ENCODE measurements around the gene SHISA6. TPM values are rescaled to one million over a fixed set of nuclear protein-coding genes. Genes with fewer than 3 reads are reported as not detected.
A peak's percentile ranks its signal among the peaks of the same experiment; 100 is the strongest.
"Not testable (repeated sequence)": the region's sequence is repeated elsewhere in the genome, so short reads cannot be mapped to it uniquely, and the experiment has no call there.

Gene SHISA6
- total RNA-seq, 2 donors from 2014 or later: 6.7 to 14.4 TPM

DNA sequence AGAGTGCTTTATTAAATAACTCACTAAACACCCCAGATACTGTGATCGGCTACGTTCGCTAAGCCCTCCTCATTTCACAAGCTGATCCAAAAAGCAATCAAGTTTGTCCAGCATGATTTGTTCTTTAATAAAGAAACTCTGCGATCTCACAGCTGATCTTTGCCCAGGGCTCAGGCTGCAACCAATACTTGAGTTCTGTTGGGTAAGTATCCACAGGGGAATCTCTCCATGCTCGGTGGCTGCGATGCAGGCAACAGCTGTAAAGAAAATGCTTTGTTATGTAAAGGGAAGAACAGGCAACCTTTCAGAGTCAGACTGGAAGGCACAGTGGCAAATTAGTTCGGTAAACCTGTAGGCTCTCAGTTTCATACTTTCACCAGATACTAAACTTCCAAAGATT is 67.5 kb downstream of the SHISA6 start:
- no peak overlapping the region for H3K4me3 Mint-ChIP-seq
- Histone ChIP-seq H3K9ac (ENCODE audit: extremely low read depth, low read length, poor library complexity, severe bottlenecking) (no peak overlapping the region), H3K36me3 (ENCODE audit: control insufficient read depth, insufficient read depth, low read length) (no peaks in the 10 kb centered on the region), H3K4me3 (ENCODE audit: low read length) (no peak overlapping the region), H3K27ac (ENCODE audit: low read depth, low read length) (no peak overlapping the region), H3K9me3 (ENCODE audit: control insufficient read depth, low read length) (no peaks in the 10 kb centered on the region), H3K4me1 (ENCODE audit: control insufficient read depth, insufficient read depth, low read length) (no peaks in the 10 kb centered on the region), H3K27me3 (ENCODE audit: control insufficient read depth, insufficient read depth, low read length, poor library complexity, severe bottlenecking) (no peaks in the 10 kb centered on the region)
- peak; percentile 57 for DNase-seq
- H3K9me3 Mint-ChIP-seq: no peaks in the 10 kb centered on the region
- no peak overlapping the region for H3K27ac Mint-ChIP-seq
- no peaks in the 10 kb centered on the region for H3K4me1 Mint-ChIP-seq
- TF ChIP-seq, protein P1, sequence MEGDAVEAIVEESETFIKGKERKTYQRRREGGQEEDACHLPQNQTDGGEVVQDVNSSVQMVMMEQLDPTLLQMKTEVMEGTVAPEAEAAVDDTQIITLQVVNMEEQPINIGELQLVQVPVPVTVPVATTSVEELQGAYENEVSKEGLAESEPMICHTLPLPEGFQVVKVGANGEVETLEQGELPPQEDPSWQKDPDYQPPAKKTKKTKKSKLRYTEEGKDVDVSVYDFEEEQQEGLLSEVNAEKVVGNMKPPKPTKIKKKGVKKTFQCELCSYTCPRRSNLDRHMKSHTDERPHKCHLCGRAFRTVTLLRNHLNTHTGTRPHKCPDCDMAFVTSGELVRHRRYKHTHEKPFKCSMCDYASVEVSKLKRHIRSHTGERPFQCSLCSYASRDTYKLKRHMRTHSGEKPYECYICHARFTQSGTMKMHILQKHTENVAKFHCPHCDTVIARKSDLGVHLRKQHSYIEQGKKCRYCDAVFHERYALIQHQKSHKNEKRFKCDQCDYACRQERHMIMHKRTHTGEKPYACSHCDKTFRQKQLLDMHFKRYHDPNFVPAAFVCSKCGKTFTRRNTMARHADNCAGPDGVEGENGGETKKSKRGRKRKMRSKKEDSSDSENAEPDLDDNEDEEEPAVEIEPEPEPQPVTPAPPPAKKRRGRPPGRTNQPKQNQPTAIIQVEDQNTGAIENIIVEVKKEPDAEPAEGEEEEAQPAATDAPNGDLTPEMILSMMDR (conservative IDR thresholded peaks at IDR 0.05): no peak
- H3K36me3 Mint-ChIP-seq (ENCODE audit: low read depth): no peaks in the 10 kb centered on the region
- 75 to 82% methylated on average over 4 to 7 of the region's 7 CpGs for WGBS, 2 experiments (ENCODE audit: insufficient coverage in 1 of 2, insufficient read length in 1 of 2)
- H3K27me3 Mint-ChIP-seq (ENCODE audit: insufficient read depth): peaks cover 4% of the 10 kb centered on the region

DNA sequence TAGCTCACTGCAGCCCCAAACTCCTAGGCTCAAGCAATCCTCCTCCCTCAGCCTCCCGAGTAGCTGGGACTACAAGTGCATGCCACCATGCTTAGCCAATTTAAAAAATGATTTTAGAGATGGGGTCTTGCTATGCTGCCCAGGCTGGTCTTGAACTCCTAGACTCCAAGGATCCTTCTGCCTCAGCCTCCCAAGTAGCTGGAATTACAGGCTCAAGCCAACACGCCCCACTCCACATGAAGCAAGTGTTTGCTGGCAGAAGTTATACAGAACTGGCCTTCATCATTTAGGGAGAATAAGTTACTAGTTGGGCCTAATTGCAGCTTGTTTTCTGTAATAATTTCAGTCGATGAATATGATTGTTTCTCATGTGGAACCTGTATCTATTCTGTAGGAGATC is 68.0 kb downstream of the SHISA6 start:
- Histone ChIP-seq H3K4me1 (ENCODE audit: control insufficient read depth, insufficient read depth, low read length) (no peaks in the 10 kb centered on the region), H3K27me3 (ENCODE audit: control insufficient read depth, insufficient read depth, low read length, poor library complexity, severe bottlenecking) (no peaks in the 10 kb centered on the region), H3K36me3 (ENCODE audit: control insufficient read depth, insufficient read depth, low read length) (no peaks in the 10 kb centered on the region), H3K27ac (ENCODE audit: low read depth, low read length) (no peak overlapping the region), H3K9ac (ENCODE audit: extremely low read depth, low read length, poor library complexity, severe bottlenecking) (no peak overlapping the region), H3K4me3 (ENCODE audit: low read length) (no peak overlapping the region), H3K9me3 (ENCODE audit: control insufficient read depth, low read length) (no peaks in the 10 kb centered on the region)
- Mint-ChIP-seq H3K9me3 (no peaks in the 10 kb centered on the region), H3K4me3 (no peak overlapping the region), H3K36me3 (ENCODE audit: low read depth) (no peaks in the 10 kb centered on the region), H3K27ac (no peak overlapping the region), H3K27me3 (ENCODE audit: insufficient read depth) (peaks cover 4% of the 10 kb centered on the region), H3K4me1 (no peaks in the 10 kb centered on the region)
- TF ChIP-seq, protein P1 (conservative IDR thresholded peaks at IDR 0.05): no peak
- WGBS, 2 experiments (ENCODE audit: insufficient coverage in 1 of 2, insufficient read length in 1 of 2): 96 to 100% methylated on average over 1 to 3 of the region's 3 CpGs
- DNase-seq: no peak

DNA sequence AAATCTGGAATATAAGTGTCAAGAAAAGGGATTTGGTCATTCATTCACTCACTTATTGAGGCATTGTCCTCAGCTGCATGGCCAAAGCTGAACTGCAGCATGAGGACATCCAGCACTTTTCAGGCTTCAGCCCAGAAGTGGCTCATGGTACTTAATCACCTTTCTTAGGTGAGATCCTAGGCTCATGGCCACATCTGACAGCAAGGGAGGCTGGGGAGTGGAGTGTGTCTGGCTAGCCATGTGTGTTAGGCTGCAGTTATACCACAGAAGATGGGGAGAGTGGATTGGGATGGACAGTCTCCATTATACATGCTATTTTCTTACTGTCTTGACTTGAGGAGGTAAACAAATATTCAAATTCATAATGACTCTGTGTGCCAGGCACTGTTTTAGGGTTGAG is 68.8 kb downstream of the SHISA6 start:
- Histone ChIP-seq H3K27me3 (ENCODE audit: control insufficient read depth, insufficient read depth, low read length, poor library complexity, severe bottlenecking) (no peaks in the 10 kb centered on the region), H3K4me3 (ENCODE audit: low read length) (no peak overlapping the region), H3K4me1 (ENCODE audit: control insufficient read depth, insufficient read depth, low read length) (no peaks in the 10 kb centered on the region), H3K9me3 (ENCODE audit: control insufficient read depth, low read length) (no peaks in the 10 kb centered on the region), H3K36me3 (ENCODE audit: control insufficient read depth, insufficient read depth, low read length) (no peaks in the 10 kb centered on the region), H3K27ac (ENCODE audit: low read depth, low read length) (no peak overlapping the region), H3K9ac (ENCODE audit: extremely low read depth, low read length, poor library complexity, severe bottlenecking) (no peak overlapping the region)
- H3K27ac Mint-ChIP-seq: no peak overlapping the region
- no peaks in the 10 kb centered on the region for H3K27me3 Mint-ChIP-seq (ENCODE audit: insufficient read depth)
- H3K9me3 Mint-ChIP-seq: no peaks in the 10 kb centered on the region
- no peak overlapping the region for H3K4me3 Mint-ChIP-seq
- H3K36me3 Mint-ChIP-seq (ENCODE audit: low read depth): no peaks in the 10 kb centered on the region
- no peaks in the 10 kb centered on the region for H3K4me1 Mint-ChIP-seq
- DNase-seq: no peak
- TF ChIP-seq, protein P1 (conservative IDR thresholded peaks at IDR 0.05): no peak

DNA sequence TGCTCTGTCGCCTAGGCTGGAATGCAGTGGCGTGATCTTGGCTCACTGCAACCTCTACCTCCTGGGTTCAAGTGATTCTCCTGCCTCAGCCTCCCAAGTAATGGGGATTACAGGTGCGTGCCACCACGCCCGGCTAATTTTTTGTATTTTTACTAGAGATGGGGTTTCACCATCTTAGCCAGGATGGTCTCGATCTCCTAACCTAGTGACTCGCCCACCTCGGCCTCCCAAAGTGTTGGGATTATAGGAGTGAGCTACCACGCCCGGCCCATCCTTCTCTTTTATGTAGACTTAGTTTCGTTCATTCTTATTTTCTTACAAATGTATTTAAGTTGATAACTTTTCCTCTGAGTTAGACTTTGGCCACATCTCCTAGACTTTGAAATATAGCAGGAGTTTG is 75.4 kb downstream of the SHISA6 start:
- not testable (repeated sequence) for H3K27me3 ChIP-seq (ENCODE audit: control insufficient read depth, insufficient read depth, low read length, poor library complexity, severe bottlenecking); H3K36me3 ChIP-seq (ENCODE audit: control insufficient read depth, insufficient read depth, low read length); H3K4me1 Mint-ChIP-seq; H3K27me3 Mint-ChIP-seq (ENCODE audit: insufficient read depth); DNase-seq; H3K9ac ChIP-seq (ENCODE audit: extremely low read depth, low read length, poor library complexity, severe bottlenecking); H3K4me3 Mint-ChIP-seq; H3K36me3 Mint-ChIP-seq (ENCODE audit: low read depth); H3K4me1 ChIP-seq (ENCODE audit: control insufficient read depth, insufficient read depth, low read length); H3K27ac ChIP-seq (ENCODE audit: low read depth, low read length); H3K27ac Mint-ChIP-seq; H3K9me3 ChIP-seq (ENCODE audit: control insufficient read depth, low read length); H3K4me3 ChIP-seq (ENCODE audit: low read length)
- 73 to 89% methylated on average over 6 to 10 of the region's 11 CpGs for WGBS, 2 experiments (ENCODE audit: insufficient coverage in 1 of 2, insufficient read length in 1 of 2)
- peaks cover 10% of the 10 kb centered on the region for H3K9me3 Mint-ChIP-seq

All from endodermal cell (in vitro differentiated cells).